AG04449 (cell line): Measurements from ENCODE around the gene LPAR2.

Source experiments
- CTCF ChIA-PET: fragments of 350-600 bp; formaldehyde crosslinking; extraction: SDS; loops from one replicate; lab custom pipeline; 2021; ENCODE audit warnings: antibody characterized with exemption; lab: Yijun Ruan, JAX
- POLR2A ChIA-PET: fragments of 400-600, 350-600 bp; formaldehyde crosslinking; extraction: SDS; loops from one replicate; lab custom pipeline; 2020; ENCODE audit warnings: antibody characterized with exemption, inconsistent platforms; lab: Yijun Ruan, JAX
- DNase-seq: peaks from one replicate; pipeline ENCODE4 v3.0.0-alpha.2; 2010; ENCODE audit warnings: low read depth, low spot score
- H3K4me3 ChIP-seq: 2 replicates; pipeline ENCODE4 v1.5.1; 2011; ENCODE audit warnings: low read depth, mild to moderate bottlenecking, control low read depth, low read length
- TF ChIP-seq, protein P1 (sequence below): IDR thresholded peaks from one replicate; pipeline ENCODE4 v1.5.1; 2011; ENCODE audit warnings: mild to moderate bottlenecking, moderate library complexity, low read length, control low read depth, inconsistent platforms; ENCODE audit not compliant: insufficient read depth; ENCODE audit errors: missing control alignments

Gene LPAR2

DNA sequence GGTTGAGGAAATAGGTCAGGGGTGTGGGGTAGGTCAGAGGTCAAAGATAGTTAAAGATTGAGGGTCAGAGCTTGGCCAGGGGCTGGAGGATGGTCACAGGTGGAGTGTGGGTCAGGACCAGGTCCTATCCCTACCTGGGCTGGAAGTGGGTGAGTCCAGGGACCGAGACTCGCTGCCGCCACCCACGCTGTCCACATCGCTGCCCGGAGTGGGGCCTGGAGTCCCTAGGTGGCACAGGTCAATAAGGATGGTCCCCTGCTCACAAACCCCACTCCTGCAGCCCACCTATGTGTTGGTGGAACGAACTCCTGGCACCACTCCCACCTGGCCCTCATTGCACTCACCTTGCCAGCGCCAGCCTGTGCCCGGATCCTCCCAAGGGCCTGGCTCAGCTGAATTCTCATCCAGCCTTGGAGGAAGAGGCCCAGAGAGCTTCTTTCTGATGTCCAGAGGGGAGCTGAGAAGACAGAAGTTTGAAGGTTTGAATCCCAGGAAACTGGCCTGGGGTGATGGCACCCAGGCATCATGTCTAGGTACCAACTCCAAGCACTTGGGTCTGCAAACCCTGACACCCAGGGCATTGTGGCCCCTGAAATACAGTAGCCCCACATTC is 8.7 kb upstream of the LPAR2 start:
- ChIA-PET CTCF (interaction anchor here (1.8 kb wide), 1 partner anchor 104 kb away, joined by 6 read pairs; no protein-coding TSS in a partner anchor), POLR2A (no interaction called here)
- TF ChIP-seq, protein P1, sequence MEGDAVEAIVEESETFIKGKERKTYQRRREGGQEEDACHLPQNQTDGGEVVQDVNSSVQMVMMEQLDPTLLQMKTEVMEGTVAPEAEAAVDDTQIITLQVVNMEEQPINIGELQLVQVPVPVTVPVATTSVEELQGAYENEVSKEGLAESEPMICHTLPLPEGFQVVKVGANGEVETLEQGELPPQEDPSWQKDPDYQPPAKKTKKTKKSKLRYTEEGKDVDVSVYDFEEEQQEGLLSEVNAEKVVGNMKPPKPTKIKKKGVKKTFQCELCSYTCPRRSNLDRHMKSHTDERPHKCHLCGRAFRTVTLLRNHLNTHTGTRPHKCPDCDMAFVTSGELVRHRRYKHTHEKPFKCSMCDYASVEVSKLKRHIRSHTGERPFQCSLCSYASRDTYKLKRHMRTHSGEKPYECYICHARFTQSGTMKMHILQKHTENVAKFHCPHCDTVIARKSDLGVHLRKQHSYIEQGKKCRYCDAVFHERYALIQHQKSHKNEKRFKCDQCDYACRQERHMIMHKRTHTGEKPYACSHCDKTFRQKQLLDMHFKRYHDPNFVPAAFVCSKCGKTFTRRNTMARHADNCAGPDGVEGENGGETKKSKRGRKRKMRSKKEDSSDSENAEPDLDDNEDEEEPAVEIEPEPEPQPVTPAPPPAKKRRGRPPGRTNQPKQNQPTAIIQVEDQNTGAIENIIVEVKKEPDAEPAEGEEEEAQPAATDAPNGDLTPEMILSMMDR, result no peak
- no peak for DNase-seq
- no peak overlapping the region for H3K4me3 ChIP-seq

DNA sequence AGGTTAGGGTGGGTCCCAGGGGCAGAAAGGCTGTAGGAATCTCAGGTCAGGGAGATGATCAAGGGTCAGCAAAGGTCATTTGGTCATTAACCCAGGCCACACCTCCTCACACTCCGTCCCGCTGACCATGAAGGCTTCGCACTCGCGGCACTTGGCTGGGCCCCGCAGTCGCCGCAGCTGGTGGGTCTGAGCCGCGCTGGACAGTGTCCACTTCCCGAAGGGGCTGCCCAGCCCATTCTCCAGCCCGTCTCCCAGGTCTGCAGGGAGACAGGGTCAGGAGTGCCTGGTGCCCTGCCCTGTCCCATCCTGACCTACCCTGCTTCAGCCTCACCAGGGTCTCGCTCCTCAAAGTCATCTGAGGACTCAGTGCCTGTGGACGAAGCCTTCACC is 7.3 kb upstream of the LPAR2 start:
- no peak for DNase-seq
- ChIA-PET CTCF (interaction anchor here (3.9 kb wide), 1 partner anchor 9 kb away, joined by 31 read pairs; the partner anchor contains the start of gene GMIP), POLR2A (interaction anchor here (0.7 kb wide), 1 partner anchor 501 kb away, joined by 3 read pairs; no protein-coding TSS in a partner anchor)
- H3K4me3 ChIP-seq, result no peak overlapping the region
- TF ChIP-seq, protein P1, result no peak

DNA sequence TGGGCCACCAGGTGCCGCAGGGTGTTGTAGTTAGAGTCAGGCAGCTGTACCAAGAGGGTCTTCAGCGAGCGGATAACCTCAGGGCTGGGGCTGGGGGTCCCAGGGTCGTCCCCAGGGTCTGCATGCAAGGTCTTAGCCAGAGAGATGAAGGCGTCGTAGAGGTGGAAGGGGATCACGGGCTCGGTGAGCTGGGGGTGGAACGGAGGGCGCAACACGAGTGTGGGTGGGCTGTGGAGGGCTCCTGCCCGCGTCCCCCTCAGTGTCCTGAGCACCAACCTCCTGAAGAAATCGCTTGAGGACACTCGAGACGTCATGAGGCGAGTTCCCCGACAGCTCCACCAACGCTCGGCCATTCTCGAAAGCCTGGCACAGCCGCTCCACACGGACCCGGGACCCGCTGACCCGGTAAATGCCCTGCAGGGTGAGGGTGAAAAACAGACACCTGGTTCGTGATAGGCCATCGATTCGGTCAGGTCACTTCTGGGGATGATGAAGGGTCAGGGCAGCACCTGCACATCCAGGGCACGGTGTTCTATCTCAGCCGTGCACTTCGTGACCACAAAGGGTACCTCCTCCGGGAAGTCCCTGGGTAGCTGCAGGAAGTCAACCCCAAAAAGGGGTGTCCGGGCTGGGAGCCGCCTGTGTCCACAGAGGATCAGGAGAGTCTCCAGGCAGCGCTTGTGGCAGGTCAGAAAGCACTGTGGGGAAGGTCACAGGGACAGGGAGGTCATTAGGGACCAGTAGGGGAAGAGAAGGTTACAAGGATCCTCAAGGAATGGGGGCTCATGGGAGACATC is 6.7 kb upstream of the LPAR2 start:
- TF ChIP-seq, protein P1, result no peak
- POLR2A ChIA-PET, result interaction anchor here (0.7 kb wide), 1 partner anchor 501 kb away, joined by 3 read pairs; no protein-coding TSS in a partner anchor
- no peak overlapping the region for H3K4me3 ChIP-seq
- DNase-seq, result no peak
- CTCF ChIA-PET, result interaction anchor here (1.4 to 3.9 kb wide), 3 partner anchors 10 to 104 kb away, joined by 3 to 31 read pairs (median 10); partner anchors contain the start of gene GMIP

DNA sequence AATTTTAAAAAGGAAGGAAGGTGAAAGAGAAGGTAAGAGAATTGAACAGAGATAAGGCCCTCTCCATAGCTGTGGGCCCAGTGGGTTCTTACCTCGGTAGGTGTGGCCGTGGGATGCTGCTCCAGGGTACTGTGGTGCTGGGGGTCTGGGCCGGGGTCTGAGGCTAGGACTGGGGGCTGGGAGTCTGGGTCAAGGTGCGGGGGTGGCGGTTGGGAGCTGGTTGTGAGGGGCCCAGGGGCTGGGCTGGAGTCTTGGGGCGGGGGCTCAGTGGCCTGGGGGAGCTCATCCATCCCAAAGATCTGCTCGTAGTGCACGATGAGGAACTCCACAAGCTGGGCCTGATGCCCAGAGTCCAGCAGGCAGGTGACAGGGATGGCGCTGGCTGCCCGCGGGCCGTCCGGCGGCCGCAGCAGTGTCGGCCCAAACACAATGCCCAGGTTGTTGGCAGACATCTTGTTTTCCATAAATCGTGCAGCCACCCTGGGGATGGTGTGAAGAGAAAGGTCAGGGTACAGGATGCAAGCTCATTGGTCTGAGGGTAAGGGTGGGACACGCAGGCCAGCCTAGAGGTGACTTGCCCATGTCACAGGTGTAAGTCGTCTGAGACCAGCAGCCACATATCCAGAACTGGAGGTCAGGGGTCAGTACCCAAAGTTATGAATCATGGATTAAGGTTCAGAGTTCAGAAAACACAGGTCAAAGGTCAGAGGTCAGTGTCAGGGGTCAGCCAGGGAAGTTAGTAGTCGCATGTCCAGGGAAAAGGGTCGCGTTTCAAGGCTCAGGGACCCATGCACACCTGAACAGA is 5.9 kb upstream of the LPAR2 start:
- no peak overlapping the region for H3K4me3 ChIP-seq
- POLR2A ChIA-PET, result no interaction called here
- no peak for DNase-seq
- CTCF ChIA-PET, result interaction anchor here (0.7 to 3.9 kb wide), 7 partner anchors 11 to 105 kb away, joined by 3 to 31 read pairs (median 3); partner anchors contain the start of genes GMIP and YJEFN3
- TF ChIP-seq, protein P1, result no peak

DNA sequence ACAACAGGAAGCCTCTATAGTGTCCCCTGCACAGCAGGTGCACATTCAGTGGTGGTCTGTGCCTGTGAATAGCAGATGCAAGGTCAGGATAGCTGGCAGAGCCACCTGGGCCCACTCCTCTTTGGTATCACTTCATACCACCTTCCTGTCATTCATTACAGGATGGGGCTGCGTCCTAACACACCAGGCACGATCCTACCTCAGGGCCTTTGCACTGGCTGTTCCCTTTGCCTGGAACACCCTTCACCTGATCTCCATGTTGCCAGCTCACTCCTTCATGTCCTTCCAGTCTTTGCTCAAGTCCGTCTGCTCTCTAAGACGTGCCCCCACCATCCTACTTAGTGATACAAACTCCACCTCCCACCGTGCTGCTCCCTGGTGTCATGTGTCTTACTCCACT is 4.6 kb upstream of the LPAR2 start:
- H3K4me3 ChIP-seq, result no peak overlapping the region
- TF ChIP-seq, protein P1, result no peak
- POLR2A ChIA-PET, result no interaction called here
- no peak for DNase-seq
- CTCF ChIA-PET, result interaction anchor here (1.3 to 3.9 kb wide), 2 partner anchors 12 kb away, joined by 3 to 31 read pairs; partner anchors contain the start of gene GMIP
